BLaER1 (cell line): ENCODE measurements around the gene NR6A1.

Experiments
- H3K27ac ChIP-seq: shearing (Covaris generic); formaldehyde crosslinking; 2 replicates; pipeline ENCODE4 v1.8.1; 2022
- H3K27me3 ChIP-seq: shearing (Covaris generic); formaldehyde crosslinking; 2 replicates; pipeline ENCODE4 v1.8.1; 2022
- H3K36me3 ChIP-seq: shearing (Covaris generic); formaldehyde crosslinking; 2 replicates; pipeline ENCODE4 v1.8.1; 2022
- H3K4me1 ChIP-seq: shearing (Covaris generic); formaldehyde crosslinking; 2 replicates; pipeline ENCODE4 v1.8.1; 2022
- H3K4me2 ChIP-seq: shearing (Covaris generic); formaldehyde crosslinking; 2 replicates; pipeline ENCODE4 v1.8.1; 2022
- H3K4me3 ChIP-seq: shearing (Covaris generic); formaldehyde crosslinking; 2 replicates; pipeline ENCODE4 v1.8.1; 2022
- H3K9ac ChIP-seq: shearing (Covaris generic); formaldehyde crosslinking; 2 replicates; pipeline ENCODE4 v1.8.1; 2022
- H3K9me3 ChIP-seq: shearing (Covaris generic); formaldehyde crosslinking; 2 replicates; pipeline ENCODE4 v1.8.1; 2022
- H4K20me1 ChIP-seq: shearing (Covaris generic); formaldehyde crosslinking; 2 replicates; pipeline ENCODE4 v1.8.1; 2022
- Cebpa-rat ChIP-seq: shearing (Covaris generic); IDR thresholded peaks from 2 replicates; pipeline ENCODE4 v1.8.1; 2022

NR6A1 gene

DNA sequence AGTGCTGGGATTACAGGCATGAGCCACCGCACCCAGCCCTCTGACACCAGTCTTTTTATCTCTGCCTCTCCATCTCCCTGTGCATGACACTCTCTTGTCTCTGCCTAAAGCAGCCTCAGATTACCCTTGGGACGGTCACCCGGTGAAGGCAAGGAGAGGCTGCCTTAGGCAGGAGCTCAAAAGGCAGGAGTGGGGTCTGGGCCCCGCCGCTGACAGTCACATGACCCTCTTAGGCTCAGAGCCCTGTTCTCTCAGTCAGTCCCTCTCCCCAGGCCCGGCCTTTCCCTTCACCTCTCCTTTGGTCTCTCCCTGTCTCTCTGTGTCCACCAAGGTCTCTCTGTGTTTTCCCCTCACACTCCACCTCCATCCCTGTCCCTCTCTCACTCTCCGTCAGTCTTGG, 298.3 kb downstream of the NR6A1 start:
- no peaks in the 10 kb centered on the region for H3K9me3 ChIP-seq
- no peak for TF ChIP-seq Cebpa-rat
- H4K20me1 ChIP-seq, result no peaks in the 10 kb centered on the region
- no peak overlapping the region for H3K27ac ChIP-seq
- peaks cover 54% of the 10 kb centered on the region for H3K4me1 ChIP-seq
- no peak overlapping the region for H3K9ac ChIP-seq
- H3K27me3 ChIP-seq, result peaks cover 11% of the 10 kb centered on the region; the same call in 1 of the 2 replicates
- H3K4me2 ChIP-seq, result no peak overlapping the region
- H3K4me3 ChIP-seq, result no peak overlapping the region
- H3K36me3 ChIP-seq, result no peaks in the 10 kb centered on the region

DNA sequence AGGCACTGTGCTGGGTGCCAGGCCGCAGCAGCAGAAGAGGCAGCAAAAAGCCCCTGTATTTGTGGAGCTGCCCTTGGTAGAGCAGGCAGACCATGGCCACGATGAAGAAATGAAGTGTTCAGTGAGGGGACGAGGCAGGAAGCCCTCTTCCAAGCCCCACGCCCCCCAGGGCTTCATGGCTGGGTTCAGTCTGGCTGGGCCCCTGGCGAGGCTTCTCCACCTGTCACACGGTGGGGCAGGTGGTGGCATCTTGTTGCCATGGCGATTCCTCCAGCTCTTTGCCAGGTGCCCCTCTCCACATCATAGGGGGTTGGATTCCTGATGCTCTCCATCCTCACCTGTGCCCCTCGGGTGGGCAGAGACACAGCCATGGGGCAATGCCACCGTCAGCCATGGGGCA, 299.4 kb downstream of the NR6A1 start:
- H3K27ac ChIP-seq, result no peak overlapping the region
- H3K4me2 ChIP-seq, result no peak overlapping the region
- H3K9ac ChIP-seq, result no peak overlapping the region
- peaks cover 46% of the 10 kb centered on the region for H3K4me1 ChIP-seq
- 0 out of 2 replicates have a peak, but pooled peaks cover 4% of the 10 kb centered on the region for H3K27me3 ChIP-seq
- no peaks in the 10 kb centered on the region for H4K20me1 ChIP-seq
- H3K9me3 ChIP-seq, result no peaks in the 10 kb centered on the region
- no peak overlapping the region for H3K4me3 ChIP-seq
- H3K36me3 ChIP-seq, result no peaks in the 10 kb centered on the region
- no peak for TF ChIP-seq Cebpa-rat

DNA sequence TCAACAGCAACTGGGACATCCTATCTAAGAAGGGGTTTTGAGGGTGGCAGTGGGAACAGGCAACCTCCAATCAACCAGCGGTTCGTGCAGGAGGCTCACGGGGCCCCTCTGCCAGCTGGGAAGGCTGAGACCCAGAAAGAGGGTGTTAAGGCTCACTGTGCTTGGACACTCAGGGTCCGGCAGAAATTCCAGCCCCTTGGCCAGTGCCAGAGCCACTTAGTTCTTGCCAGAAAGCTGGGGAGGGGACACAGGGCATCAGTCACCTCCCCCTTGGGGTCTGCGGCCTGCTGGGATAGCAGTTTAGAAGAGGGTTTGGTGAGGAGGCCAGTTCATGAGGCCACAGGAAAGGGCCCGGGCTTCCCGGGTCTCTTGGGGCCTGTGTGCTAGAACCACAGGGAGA, 300.4 kb downstream of the NR6A1 start:
- Histone ChIP-seq H3K27ac (0 out of 2 replicates have a peak overlapping the region, but pooled peaks have one; percentile 26), H3K4me2 (0 out of 2 replicates have a peak overlapping the region, but pooled peaks have one; percentile 3), H3K4me3 (no peak overlapping the region), H3K4me1 (peaks cover 35% of the 10 kb centered on the region), H3K27me3 (no peaks in the 10 kb centered on the region), H3K9me3 (no peaks in the 10 kb centered on the region), H4K20me1 (no peaks in the 10 kb centered on the region), H3K9ac (no peak overlapping the region), H3K36me3 (no peaks in the 10 kb centered on the region)
- TF ChIP-seq Cebpa-rat, result no peak

DNA sequence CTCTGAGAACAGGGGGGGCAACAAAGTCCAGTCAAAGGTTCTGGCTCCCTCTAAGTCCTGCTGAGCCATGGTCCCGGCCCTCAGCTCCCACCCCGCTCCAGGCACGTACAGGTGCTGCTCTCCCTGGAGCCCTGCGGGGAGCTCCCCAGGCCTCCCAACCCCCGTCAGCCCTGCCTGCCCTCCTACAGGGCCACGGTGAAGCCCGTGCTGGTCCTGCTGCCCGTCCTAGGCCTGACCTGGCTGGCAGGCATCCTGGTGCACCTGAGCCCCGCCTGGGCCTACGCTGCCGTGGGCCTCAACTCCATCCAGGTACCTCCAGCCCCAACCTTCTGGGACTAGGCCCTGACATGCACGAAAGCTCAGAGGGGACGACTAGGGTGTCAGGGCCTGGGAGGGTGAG, 300.8 kb downstream of the NR6A1 start:
- H3K9me3 ChIP-seq, result no peaks in the 10 kb centered on the region
- no peak overlapping the region for H3K4me3 ChIP-seq
- H4K20me1 ChIP-seq, result no peaks in the 10 kb centered on the region
- peaks cover 31% of the 10 kb centered on the region for H3K4me1 ChIP-seq
- no peak overlapping the region for H3K27ac ChIP-seq
- no peaks in the 10 kb centered on the region for H3K36me3 ChIP-seq
- no peak for TF ChIP-seq Cebpa-rat
- no peak overlapping the region for H3K9ac ChIP-seq
- H3K4me2 ChIP-seq, result no peak overlapping the region
- no peaks in the 10 kb centered on the region for H3K27me3 ChIP-seq

DNA sequence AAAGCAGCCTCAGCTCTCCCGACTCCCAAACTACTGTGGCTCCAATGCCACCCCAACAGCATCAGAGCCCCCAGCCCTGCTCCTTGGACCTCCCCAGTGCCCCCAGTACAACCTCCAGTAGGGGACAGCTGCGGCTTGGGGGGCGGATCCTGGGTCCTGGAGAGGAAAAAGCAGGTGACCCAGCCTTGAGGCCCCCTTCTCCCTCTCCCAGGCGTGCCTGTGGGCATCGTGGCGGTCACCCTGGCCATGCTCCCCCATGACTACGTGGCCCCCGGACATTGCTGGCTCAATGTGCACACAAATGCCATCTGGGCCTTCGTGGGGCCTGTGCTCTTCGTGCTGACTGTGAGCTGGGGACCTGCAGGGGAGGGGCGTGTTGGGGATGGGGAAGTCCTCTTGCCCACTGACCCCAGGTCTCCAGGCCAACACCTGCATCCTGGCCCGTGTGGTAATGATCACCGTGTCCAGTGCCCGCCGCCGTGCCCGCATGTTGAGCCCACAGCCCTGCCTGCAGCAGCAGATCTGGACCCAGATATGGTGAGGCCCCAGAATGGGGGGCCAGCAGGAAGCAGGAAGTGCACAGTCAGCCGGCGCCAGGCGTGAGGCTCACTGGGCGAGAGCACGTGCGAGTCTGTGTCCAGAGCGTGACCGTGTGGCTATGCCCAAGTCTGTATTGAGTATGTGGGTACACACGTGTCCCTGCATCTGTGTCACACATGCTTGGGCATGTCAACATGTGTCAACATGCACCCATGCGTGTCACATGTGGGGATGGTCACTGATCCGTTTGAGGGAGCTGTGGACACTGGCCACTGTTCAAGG, 301.9 kb downstream of the NR6A1 start:
- Histone ChIP-seq H3K9ac (no peak overlapping the region), H3K27me3 (no peaks in the 10 kb centered on the region), H3K4me1 (peaks cover 28% of the 10 kb centered on the region), H3K4me2 (peak overlapping the region; percentile 51), H4K20me1 (no peaks in the 10 kb centered on the region), H3K9me3 (no peaks in the 10 kb centered on the region), H3K27ac (0 out of 2 replicates have a peak overlapping the region, but pooled peaks have one; percentile 30), H3K4me3 (no peak overlapping the region), H3K36me3 (no peaks in the 10 kb centered on the region)
- TF ChIP-seq Cebpa-rat, result no peak

DNA sequence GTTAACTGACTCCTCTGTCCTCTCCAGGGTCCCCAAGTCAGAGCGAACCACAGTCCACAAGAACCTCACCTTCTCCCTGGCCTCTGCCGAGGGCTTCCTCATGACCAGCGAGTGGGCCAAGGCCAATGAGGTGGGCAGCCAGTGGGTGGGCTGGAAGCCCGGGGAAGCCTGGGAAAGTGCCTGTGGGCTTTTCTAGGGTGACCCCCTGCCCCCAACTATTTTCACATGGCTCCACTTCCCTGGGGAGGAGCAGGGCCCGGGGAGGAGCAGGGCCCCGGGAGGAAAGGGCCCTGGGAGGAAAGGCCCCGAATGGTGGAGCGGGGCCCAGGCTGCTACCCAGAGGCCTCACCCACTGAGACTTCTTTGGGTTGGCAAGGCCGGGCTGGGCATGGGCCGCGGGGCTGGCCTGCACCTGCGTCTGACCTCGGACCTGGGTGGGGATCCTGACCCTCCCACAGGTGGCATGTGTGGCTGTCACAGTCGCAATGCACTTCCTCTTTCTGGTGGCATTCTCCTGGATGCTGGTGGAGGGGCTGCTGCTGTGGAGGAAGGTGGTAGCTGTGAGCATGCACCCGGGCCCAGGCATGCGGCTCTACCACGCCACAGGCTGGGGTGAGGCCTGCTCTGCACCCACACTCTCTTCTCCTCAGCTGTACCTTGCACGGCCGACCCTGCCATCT, 302.9 kb downstream of the NR6A1 start:
- peaks cover 28% of the 10 kb centered on the region for H3K4me1 ChIP-seq
- H3K9ac ChIP-seq, result no peak overlapping the region
- no peak overlapping the region for H3K4me3 ChIP-seq
- peak overlapping the region; percentile 40 for H3K4me2 ChIP-seq
- H3K36me3 ChIP-seq, result no peaks in the 10 kb centered on the region
- no peaks in the 10 kb centered on the region for H4K20me1 ChIP-seq
- no peaks in the 10 kb centered on the region for H3K9me3 ChIP-seq
- no peak overlapping the region for H3K27ac ChIP-seq
- no peaks in the 10 kb centered on the region for H3K27me3 ChIP-seq
- TF ChIP-seq Cebpa-rat, result no peak

DNA sequence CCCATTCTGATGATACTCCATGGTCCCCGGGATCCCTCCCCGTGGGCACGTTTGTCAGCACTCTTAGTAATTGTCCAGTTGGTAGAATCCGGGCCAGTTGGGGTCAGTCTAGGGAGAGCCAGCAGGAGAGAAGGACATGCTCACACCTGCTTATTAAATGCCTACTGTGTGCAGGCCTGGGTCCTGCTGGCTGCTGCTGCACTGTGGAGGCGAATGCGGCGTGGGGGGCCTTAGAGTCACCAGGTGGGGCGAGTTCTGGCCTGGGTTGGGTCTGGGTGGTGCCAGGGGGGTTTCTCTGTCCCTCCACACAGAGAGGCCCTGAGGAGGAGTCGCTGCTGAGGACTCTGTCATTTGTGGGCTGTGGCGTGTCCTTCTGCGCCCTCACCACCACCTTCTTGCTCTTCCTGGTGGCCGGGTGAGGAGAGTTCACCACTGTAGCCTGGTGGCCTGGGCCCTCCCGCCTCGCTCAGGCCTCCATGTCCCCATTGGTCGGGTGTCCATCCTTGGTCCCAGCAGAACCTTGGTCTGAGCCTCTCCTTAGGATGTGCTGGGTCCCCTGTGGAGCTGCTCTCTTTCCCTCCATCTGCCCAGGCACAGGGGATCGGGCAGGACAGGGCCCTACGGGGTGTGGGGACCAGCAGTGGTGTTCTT, 303.6 kb downstream of the NR6A1 start:
- Histone ChIP-seq H3K9ac (no peak overlapping the region), H4K20me1 (no peaks in the 10 kb centered on the region), H3K4me2 (no peak overlapping the region), H3K27ac (no peak overlapping the region), H3K4me1 (peaks cover 28% of the 10 kb centered on the region), H3K27me3 (no peaks in the 10 kb centered on the region), H3K9me3 (no peaks in the 10 kb centered on the region), H3K4me3 (no peak overlapping the region), H3K36me3 (no peaks in the 10 kb centered on the region)
- TF ChIP-seq Cebpa-rat, result no peak
